GM12874 (cell line): ENCODE data around the gene TFF1.

ENCODE experiments used
- TF ChIP-seq, protein P1 (sequence below): IDR thresholded peaks from 2 replicates; pipeline ENCODE4 v1.5.1; 2011; ENCODE audit warnings: low read depth, mild to moderate bottlenecking, control low read depth, low read length, moderate library complexity; ENCODE audit not compliant: insufficient read depth

Gene TFF1

DNA sequence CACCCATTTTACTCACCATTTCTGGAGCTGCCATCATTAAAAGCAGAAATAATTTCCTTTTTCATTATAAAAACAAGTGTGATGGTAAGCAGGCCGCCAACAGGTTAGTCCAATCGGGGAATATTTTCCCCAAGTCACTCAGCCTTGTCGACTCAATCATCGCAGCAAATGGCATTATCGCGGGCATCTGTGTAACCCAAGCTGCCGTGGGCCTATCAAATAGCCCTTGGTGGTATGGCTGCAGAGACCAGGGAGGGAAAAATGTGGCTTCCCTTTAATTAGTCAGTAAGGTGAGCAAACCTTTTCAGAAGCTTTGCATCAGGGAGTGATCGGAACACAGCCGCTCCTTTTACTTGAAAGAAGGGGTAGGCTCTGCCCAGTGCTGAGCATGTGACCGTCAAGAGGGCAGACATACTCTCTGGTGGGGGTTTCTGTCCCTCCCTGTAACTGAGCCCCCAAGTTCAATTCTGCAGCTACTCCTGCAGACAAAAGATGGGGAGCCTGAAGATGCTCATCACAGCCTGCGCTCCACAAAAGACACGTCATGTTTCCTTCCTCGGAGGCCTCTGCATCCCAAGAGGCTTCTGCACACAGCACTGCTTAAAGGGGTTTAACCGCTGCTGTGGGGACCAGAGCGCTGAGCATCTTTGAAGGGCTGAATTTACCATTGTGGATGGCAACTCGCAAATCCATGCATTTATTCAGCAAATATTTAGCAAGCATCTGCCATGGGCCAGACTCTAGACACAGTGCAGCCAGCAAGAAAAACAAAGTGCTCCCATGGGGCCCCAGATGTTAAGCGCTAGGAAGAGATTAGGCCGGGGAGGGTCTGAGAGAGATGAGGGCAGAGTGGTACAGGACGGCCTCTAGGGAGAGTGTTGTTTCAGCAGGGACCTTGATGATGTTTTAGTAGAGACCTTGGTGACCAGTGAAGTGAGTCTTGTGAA, 30.7 kb upstream of the TFF1 start:
- TF ChIP-seq, protein P1, sequence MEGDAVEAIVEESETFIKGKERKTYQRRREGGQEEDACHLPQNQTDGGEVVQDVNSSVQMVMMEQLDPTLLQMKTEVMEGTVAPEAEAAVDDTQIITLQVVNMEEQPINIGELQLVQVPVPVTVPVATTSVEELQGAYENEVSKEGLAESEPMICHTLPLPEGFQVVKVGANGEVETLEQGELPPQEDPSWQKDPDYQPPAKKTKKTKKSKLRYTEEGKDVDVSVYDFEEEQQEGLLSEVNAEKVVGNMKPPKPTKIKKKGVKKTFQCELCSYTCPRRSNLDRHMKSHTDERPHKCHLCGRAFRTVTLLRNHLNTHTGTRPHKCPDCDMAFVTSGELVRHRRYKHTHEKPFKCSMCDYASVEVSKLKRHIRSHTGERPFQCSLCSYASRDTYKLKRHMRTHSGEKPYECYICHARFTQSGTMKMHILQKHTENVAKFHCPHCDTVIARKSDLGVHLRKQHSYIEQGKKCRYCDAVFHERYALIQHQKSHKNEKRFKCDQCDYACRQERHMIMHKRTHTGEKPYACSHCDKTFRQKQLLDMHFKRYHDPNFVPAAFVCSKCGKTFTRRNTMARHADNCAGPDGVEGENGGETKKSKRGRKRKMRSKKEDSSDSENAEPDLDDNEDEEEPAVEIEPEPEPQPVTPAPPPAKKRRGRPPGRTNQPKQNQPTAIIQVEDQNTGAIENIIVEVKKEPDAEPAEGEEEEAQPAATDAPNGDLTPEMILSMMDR, result no peak

DNA sequence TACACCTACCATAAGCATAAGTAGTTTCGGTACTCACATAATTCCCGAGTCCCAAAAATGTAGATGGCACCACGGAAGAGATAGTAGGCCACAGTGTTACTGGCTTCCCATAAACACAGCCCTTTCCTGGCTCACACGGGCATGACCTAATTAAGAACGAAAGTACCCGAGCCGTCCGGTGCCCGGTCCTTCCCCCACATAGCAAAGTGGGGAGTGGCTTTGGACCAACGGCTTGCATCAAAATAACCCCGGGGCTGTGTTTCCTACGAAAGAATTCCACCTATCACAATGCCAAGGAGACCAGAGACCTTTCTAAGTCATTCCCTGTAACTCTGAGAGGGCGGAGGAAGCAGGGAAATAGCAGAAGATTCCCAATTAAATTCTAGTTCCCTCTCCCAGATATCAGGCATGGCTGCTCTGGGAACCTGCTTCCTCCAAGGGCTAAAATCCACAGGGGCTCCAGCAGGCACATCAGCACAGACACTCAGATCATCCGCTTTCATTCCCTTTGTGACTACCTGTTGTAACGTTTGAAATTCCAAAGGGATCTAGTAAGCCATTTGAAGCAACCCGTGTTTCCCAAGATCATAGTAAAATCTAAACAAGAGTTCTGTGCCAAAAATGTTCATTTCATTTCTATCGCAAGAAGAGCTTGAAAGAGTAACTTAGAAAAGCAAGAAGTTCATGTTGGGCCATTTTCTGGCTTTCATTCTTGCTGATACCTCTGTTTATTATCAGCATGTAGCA, 29.7 kb upstream of the TFF1 start, which contains the start of gene TMPRSS3:
TSS of gene TMPRSS3 (minus strand) at position 148 of the 747 bp plus-strand sequence. CDS start 635 bp downstream, outside the sequence.
- TF ChIP-seq, protein P1, result no peak

GRCh38 chr21:42395302-42395701, 29.0 kb upstream of the TFF1 start:
- TF ChIP-seq, protein P1, result no peak

- TF ChIP-seq, protein P1, result no peak
Observed at GRCh38 chr21:42393443-42393950, 27.2 kb upstream of the TFF1 start.

DNA sequence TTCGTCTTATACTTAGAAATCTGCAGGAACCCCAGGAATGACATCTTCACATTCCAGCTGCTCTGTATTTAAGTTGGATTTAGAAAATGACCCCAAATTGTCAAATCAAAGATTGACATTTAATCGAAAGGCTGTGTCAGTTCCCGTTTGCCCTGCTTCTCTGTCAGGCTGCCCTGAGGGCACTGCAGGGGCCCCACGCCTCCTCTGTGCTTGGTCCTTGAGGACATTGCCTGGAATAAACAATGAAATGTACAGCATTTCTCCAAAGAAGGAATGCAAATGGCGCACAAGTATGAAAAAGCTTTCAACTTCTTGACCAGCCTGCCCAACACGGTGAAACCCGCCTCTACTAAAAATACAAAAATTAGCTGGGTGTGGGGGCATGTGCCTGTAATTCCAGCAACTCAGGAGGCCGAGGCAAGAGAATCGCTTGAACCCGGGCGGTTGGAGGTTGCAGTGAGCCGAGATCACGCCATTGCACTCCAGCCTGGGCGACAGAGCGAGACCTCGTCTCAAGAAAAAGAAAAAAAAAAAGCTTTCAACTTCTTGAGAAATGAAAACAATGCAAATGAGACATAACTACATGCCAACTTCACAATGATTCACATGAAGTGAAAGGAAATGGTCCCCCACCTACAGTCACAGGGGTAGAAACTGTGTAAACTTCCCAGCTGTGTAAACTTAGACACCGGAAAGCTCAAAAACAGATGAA, 26.6 kb upstream of the TFF1 start:
- TF ChIP-seq, protein P1, result no peak

- TF ChIP-seq, protein P1, result no peak
Observed at GRCh38 chr21:42391297-42391696, 25.0 kb upstream of the TFF1 start.

- TF ChIP-seq, protein P1, result no peak
Observed at GRCh38 chr21:42390696-42391095, 24.4 kb upstream of the TFF1 start.
